Fibroblast of upper back skin (primary cell): ENCODE data around the gene WIZ.
"Not testable (repeated sequence)": the region's sequence is repeated elsewhere in the genome, so short reads cannot be mapped to it uniquely, and the experiment has no call there.

Experiments
- DNase-seq: peaks from one replicate; pipeline ENCODE4 v3.0.0-alpha.2; 2013

Gene WIZ, protein sequence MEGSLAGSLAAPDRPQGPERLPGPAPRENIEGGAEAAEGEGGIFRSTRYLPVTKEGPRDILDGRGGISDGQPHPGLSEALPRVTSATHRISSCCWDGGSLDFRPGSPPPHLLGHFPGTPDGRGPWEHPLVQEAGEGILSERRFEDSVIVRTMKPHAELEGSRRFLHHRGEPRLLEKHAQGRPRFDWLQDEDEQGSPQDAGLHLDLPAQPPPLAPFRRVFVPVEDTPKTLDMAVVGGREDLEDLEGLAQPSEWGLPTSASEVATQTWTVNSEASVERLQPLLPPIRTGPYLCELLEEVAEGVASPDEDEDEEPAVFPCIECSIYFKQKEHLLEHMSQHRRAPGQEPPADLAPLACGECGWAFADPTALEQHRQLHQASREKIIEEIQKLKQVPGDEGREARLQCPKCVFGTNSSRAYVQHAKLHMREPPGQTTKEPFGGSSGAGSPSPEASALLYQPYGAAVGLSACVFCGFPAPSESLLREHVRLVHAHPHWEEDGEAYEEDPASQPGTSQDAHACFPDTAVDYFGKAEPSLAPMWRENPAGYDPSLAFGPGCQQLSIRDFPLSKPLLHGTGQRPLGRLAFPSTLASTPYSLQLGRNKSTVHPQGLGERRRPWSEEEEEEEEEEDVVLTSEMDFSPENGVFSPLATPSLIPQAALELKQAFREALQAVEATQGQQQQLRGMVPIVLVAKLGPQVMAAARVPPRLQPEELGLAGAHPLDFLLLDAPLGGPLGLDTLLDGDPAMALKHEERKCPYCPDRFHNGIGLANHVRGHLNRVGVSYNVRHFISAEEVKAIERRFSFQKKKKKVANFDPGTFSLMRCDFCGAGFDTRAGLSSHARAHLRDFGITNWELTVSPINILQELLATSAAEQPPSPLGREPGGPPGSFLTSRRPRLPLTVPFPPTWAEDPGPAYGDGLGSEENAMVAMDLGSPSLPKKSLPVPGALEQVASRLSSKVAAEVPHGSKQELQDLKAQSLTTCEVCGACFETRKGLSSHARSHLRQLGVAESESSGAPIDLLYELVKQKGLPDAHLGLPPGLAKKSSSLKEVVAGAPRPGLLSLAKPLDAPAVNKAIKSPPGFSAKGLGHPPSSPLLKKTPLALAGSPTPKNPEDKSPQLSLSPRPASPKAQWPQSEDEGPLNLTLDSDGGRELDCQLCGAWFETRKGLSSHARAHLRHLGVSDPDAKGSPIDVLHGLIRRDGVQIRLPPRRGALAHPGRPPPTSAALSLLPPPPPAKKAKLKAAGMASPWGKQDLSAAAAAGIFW (N-terminal part only)

DNA sequence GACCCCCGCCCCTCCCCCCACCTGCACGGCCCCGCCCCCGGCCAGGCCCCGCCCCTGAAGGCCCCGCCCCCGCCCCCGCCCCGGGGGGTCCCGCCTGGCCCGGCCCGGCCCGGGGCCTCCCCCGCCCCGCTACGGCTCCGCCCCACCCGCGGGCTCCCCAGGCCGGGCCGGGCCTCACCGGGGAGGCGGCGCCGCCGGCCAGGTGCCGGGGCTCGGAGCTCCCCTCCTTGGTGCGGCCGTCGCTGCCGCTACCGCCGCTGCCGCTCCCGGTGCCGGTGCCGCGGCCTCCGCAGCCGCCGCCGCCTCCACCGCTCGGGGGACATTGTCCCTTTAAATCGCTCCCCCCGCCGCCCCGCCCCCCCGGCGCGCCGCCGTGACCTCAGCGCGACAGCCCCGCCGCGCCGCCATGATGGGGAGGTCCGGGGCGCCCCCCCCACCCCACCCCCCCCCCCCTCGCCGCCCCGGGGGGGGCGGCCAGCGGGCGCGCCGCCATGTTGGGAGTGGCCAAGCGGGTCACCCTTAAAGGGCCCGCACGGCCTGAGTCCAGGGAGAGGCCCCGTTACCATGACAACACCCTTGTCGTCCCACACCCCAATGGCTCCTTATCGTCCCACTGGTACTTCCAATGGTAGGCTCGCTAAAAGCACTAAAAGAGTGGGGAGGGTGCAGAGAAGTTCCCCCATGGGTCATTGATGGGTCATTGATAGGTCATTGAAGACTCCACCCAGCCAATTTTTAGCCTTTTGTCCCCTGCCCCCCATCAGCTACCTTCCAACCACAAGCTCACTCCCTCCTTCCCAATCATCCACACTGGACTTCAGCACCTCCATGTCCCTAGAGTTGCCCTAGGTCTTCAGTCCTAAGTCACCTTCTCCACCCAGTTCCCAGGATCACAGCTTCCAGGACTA lies at the start of gene WIZ:
Gene WIZ, minus strand, starts transcription at position 337 of the 908 bp plus-strand sequence. CDS start 1,649 bp downstream, outside the sequence.
- DNase-seq, result peak; percentile 75

DNA sequence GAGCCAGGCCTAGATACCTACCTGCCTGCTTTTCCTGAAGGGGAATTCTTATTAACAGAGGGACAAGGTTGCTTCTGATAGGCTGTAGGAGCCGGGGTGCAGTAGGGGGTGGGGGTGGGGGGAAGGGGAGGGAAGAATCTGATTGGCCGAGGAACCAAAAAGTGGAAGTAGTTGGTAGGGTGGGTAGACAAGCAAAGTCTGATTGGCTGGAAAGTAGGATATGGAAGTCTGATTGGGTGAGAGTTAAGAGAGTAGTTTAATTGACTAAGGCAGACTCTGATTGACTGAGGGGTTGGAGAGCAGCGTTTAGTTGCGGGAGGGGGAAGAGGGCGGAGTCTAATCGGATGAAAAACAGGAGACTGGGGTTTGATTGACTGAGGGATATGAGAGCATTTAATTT lies 49.2 kb upstream of the WIZ start:
- no peak for DNase-seq

DNA sequence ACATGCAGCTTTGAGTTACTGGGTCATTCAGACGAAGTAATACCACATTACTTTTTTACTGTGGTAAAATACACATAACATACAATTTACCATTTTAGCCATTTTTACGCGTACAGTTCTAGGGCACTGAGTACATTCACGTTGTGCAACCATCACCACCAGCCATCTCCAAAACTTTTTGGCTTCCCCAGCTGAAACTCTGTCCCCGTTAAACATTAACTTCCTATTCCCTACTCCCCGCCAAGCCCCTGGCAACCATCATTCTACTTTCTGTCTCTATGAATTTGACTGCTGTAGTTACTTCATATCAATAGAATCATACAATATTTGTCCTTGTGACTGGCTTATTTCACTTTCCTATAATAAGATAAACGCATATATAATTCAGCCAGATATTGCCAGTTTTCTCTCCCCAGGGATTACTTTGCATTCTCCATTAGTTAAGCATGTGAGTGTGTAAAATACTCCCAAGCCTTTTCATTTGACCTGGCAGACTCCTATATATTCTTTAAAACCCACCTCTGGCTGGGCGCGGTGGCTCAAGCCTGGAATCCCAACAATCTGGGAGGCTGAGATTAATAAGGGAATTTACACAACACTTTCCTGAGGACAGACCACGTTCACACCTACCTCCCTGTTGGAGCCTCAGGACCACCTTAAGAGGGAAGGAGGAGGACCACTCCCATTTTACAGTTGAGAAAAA lies 48.6 kb upstream of the WIZ start:
- DNase-seq, result no peak

DNA sequence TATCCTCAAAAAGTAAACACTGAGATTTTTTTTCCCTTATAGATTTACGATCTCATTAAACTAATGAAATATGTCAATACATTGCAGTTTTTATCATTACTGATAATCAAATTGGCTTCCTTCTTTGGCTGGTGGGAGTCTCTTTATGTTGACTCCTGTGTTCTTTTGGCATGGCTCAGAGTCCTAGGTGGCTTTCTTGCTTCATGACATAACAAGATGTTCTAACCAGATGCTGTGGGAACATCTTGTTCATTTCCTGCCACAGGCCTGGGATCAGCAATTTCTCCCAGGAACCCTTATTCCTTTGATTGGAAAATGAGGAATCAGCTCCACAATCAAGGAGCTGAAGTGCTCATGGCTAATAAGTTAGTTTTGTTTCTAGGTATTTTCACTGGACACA lies 45.4 kb upstream of the WIZ start:
- no peak for DNase-seq

DNA sequence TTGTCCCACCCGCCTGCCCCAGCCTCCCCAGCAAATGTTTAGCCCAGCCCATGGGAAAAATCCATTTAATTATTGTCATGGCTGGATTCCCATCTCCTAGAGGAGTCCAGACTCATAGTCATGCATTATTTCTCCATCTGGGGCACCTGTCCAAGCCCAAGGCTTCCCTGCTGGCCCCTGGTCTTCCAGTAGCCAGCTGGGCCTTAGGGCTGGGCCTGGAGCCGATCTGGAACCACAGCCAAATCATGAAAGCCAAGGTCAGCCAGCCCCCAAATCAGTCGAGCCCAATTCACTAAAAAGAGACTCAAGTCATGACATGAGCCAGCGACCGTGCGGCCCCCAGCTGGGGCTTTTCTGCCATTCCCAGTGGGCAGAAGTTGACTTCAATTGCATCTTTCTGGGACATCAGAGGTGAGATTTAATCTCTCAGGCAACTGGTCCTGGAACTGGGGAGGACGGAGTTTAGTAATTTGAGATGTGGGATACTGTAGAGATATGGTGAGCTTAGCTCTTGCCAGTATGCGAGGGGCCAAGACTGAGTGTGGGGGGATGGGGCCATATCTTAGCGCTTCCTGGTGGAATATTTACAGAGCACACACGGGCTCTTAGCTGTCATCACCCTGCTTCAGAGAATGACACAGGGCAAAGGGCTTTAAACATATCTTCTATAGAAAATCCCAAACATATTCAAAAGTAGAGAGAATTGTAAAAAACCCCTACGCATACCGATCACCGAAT lies 38.9 kb upstream of the WIZ start:
- no peak for DNase-seq

DNA sequence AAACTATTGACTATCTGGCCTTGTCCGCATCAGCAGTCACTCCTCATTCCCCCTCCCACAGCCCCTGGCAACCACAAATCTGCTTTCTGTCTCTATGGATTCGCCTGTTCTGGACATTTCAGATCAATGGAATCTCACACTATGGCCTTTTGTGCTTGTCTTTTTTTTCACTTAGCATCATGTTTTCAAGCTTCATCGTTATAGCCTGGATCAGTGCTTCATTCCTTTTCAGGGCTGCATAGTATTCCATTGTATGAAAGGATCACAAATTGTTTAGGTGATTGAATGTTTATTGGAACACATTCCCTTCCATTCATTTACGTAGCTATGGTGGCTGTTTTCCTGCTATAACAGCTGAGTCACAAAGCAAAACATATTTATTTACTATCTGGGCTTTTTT lies 37.3 kb upstream of the WIZ start:
- no peak for DNase-seq

DNA sequence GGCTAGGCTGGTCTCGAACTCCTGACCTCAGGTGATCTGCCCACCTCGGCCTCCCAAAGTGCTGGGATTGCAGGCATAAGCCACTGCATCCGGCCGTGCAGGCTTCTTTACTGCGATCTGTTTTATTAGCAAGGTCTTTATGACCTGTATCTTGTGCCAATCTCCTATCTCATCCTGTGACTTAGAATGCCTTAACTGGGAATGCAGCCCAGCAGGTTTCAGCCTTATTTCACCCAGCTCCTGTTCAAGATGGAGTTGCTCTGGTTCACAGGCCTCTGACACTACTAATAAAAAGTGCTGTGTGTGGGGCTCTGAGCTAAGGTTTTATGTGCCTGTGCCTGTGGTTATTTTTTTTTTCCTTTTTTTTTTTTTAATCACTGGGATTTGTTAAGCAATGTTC lies 36.0 kb upstream of the WIZ start:
- DNase-seq, result not testable (repeated sequence)

DNA sequence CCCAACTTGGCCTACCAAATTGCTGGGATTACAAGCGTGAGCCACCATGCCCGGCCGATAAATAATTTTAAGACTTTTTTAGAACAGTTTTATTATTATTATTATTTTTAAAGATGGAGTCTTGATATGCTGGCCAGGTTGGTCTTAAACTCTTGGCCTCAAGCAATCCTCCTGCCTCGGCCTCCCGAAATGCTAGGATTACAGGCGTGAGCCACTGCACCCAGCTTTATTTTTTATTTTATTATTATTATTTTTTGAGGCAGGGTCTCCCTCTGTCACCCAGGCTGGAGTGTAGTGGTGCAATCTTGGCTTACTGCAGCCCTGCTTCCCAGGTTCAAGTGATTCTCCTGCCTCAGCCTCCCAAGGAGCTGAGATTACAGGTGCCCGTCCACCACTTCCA lies 31.2 kb upstream of the WIZ start:
- not testable (repeated sequence) for DNase-seq

DNA sequence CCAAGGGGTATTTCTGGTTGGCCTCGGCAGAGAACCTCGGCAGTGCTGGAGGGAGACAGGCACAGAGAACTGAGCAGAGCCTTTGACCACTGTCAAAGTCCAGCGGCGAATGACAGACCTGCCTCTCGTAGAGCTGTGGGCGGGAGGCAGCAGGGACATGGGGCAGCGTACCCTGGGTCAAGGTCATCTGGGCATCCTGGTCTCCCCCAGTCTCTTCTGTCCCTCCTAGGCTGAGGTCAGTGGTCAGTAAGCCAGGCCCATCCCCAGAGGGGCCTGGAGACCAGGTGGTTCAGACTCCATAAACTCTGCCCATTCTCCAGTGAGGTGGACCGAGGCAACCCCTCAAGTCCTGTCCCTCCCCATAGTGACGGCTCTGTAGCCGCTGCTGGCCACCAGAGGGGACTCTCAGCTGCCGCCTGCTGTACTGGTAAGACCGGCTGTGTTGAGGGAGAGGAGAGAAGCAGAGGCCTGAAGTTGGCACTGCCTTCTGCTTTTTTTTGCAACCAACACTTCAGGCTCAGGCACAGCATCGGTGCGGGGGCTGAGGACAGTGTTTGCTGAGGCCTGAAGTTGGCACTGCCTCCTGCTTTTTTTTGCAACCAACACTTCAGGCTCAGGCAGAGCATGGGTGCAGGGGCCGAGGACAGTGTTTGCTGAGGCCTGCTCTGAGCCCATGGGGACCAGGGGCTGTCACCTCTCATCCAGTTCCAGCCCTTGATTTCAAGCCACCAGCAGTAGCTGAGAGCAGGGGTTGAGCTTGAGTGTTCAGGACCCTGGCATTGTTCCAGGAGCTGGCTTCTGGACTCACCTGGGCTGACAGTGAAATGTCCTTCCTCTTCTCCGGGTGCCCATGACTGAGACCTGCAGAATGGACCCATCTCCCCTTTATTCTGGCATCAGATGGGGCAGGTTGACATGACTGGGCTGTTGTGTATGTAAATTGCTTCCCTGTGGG lies 29.9 kb upstream of the WIZ start, which contains the start of gene PGLYRP2:
Gene PGLYRP2, minus strand, starts transcription at position 111 of the 955 bp plus-strand sequence. CDS start 130 bp downstream, outside the sequence.
- DNase-seq, result no peak

DNA sequence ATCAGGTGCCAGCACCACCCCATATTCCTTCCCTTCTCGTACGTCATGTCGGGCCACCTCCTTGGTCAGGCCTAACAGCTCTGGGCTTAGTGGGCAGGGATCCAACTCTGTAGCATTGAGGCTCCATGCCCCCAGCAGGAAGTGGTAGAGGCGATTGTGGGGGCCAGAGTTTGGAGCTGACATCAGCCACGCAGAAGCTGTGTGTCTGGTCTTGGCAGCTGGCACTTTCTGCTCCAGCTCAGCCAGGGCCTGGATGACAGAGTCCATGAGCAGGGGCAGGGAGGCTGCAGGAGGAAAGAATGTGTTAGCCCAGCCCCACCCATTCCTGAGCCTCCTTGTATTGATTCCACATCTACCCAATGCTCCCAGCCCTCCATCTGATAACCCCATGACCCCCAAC lies 26.6 kb upstream of the WIZ start:
- DNase-seq, result no peak

DNA sequence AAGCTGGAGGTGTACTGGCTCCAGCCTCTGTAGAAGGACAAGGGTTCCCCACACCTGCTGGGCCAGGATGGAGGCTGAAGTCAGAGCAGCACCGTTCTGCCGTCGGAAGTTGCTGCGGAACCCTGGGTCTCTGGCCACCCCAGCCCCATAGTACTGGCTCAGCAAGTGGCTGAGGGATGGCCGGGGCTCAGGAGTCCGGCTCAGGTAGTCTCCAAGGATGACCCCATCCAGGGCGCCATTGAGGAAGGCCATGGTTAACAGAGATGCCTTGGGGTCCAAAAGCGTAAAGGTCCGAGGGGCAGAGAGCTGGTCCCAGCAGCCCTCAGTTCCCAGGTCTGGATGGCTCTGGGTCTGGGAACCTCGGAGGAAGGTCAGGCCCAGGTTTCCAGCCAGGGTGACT lies 25.9 kb upstream of the WIZ start:
- DNase-seq, result no peak

DNA sequence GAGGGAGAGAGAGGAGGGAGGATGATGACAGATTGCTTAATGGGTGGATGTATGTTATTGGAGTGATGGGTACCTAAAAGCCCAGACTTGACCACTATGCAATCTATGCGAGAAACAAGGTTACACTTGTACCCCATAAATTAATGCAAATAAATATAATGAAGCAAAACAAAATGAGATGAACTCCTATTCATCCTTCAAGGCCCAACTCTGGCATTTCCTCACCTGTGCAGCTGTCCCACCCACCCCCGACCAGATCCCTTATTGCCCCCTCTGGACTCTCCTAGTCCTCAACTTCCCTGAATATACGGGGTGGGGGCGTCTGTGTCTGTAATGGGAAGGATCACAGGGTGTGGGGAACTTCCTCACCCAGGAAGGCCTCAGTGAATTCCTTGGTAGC lies 25.4 kb upstream of the WIZ start:
- DNase-seq, result no peak

DNA sequence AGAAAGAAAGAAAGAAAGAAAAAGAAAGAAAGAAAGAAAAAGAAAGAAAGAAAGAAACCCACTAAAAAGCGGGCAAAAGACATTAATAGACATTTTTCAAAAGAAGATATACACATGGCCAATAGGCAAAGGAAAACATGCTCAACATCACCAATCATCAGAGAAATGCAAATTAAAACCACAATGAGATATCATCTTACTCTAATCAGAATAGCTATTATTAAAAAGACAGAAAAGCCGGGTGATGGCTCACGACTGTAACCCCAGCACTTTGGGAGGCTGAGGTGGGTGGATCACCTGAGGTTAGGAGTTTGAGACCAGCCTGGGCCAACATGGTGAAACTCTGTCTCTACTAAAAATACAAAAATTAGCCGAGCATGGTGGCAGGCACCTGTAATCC lies 24.1 kb upstream of the WIZ start:
- DNase-seq, result not testable (repeated sequence)

DNA sequence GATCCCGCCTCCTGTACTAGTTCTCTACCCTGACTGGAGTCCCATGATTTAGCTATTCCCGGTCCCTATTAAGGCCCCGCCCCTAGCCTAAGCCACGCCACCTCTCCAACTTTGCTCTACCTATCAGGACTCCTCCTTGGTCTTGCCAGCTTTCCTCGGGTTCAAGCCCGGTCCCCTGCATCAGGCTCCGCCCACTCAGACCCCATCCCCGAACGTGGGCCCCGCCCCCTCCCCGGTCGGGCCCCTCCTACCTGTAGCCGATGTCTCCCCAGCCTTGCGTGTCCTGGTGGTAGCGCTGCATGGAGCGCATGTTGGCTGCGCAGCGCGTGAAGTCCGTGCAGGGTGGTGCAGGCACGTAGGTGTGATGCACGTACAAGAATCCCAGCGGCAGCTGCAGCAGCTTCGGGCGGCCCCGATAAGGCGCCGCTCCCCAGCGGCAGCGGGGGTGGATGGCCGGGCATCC lies 21.9 kb upstream of the WIZ start:
- DNase-seq, result no peak

DNA sequence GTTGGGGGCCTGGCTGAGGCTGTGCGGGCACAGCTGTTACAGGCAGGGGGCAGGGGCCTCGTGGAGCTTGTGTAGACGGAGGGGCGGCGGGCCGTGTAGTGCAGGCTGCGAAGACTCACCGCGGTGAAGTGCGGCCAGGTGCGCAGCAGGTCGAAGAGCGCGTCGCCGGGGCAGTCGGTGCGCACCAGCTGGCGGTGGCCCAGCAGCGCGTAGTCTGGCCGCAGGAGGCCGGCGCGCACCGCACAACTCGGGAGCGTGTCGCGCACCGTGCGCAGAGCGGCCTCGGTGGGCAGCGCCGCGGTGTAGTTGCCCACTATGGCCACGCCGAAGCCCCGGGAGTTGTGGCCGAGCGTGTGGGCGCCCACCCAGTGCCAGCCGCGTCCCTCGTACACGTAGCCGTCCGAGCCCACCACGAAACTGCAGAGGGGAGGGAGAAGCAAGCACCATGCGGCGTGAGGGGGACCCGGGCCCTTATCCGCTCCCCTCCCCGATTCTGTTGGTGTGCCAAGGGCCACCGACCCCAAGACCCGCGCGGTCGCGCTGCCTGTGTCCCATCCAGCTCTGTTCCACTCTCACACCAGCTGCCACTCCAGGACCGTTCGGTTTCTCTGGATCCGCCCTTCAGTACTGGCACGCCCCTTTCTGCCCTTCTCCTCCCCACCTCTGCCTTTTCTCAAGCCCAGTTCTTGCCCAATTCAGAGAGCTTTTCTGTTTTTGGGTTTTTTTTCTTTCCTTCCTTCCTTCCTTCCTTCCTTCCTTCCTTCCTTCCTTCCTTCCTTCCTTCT lies 19.9 kb upstream of the WIZ start:
- no peak for DNase-seq

DNA sequence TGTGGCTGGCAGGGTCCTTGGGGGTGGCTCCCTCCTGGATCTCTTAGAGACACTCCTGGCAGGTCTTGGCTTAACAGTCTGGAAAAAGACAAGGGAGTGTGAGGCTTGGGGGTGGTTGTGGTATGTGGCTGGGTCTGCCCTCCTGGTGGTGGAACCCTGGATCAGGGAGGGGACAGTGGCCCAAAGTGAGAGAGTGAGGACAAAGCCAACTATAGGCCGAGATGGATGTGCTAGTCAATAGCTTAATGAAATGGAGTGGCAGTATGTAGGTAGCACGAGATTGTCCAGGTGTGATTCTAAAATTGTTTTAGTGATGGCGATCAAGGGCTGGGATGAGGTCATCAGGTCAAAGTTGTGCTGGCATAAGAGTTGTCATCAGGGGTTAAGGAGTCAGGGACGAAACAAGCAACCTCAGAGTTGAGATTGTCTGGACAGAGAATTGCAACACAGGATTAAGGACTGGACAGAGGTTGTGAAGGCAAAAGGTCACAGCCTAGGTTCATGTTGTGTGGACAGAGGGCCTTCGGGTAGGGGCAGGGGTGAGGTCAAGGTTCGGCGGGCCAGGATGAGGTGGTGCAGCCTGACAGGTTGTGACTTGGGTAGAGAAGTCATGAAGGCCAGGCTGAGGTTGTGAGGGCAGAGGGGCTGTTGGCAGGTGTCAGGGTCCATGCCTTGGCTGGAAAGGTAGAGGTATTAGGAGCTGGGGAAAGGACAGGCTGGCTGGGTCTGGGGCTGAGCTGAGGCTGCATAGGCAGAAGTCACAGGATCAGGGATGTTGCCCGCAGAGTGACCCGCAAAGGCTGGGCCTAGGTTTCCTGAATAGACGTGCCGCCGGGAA lies 19.1 kb upstream of the WIZ start:
- no peak for DNase-seq

DNA sequence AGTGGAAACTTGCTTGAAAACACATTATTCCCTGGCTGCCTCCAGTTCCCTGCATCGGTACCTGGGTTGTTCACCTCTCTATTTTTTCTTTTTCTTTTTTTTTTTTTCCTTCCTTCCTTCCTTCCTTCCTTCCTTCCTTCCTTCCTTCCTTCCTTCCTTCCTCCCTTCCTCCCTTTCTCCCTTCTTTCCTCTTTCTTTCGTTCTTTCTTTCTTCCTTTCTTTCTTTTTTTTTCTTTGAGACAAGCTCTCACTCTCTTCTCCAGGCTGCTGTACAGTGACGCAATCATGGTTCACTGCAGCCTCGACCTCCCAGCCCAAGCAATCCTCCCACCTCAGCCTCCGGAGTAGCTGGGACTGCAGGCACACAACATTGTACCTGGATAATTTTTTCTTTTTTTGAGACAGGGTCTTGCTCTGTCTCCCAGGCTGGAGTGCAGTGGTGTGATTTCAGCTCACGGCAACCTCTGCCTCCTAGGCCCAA lies 18.0 kb upstream of the WIZ start:
- DNase-seq, result no peak
